HCT116 (cell line): Measurements from ENCODE around the gene TNFRSF17. TPM values are rescaled to one million over a fixed set of nuclear protein-coding genes. Genes with fewer than 3 reads are reported as not detected.

ENCODE experiments used
- ATAC-seq: fragments of 200-7000 bp; cut with Tn5 transposase; 2 replicates; pipeline ENCODE4 v1.9.1; 2020; ENCODE audit warnings: mild to moderate bottlenecking, moderate library complexity
- BruUV-seq: library from RNA; stranded (reverse); fragments of 400-500 nt; replicated peaks from 2 replicates; lab custom pipeline; 2021; lab: Mats Ljungman, UMichigan
- CTCF ChIA-PET: fragments of 300-600 bp; sonication (Branson Sonifier 250); formaldehyde crosslinking; loops from one replicate; lab custom pipeline; 2021; ENCODE audit warnings: antibody characterized with exemption; lab: Charles Lee
- POLR2A ChIA-PET: fragments of 300-600, 350-600 bp; sonication (Branson Sonifier 250); formaldehyde crosslinking; loops from one replicate; lab custom pipeline; 2021; ENCODE audit warnings: antibody characterized with exemption; lab: Charles Lee
- RAD21 ChIA-PET, 2 experiments: fragments of 300-600 bp; sonication (Branson Sonifier 250); formaldehyde crosslinking; loops; one replicate each; lab custom pipeline; 2023; ENCODE audit warnings: low total read pairs in 2 of 2; ENCODE audit not compliant: uncharacterized antibody in 2 of 2, unreplicated experiment in 2 of 2, low non-redundant PET in 1 of 2; lab: Charles Lee
- DNase-seq: peaks from one replicate; pipeline ENCODE4 v3.0.0-alpha.2; 2010; ENCODE audit warnings: low read depth, low spot score
- H2AFZ ChIP-seq: fragments of 200-600 bp; shearing (Covaris generic), sonication (generic); 2 replicates; pipeline ENCODE4 v1.6.1; 2017; ENCODE audit warnings: low read depth, mixed run types, mixed read lengths, antibody characterized with exemption, low read length; ENCODE audit not compliant: poor library complexity, severe bottlenecking
- H3K27ac ChIP-seq: 2 replicates; pipeline ENCODE4 v1.5.1; 2012; ENCODE audit warnings: low read depth, low read length
- H3K27me3 ChIP-seq: fragments of 200-600 bp; sonication (generic); 2 replicates; pipeline ENCODE4 v1.6.1; 2016; ENCODE audit warnings: mixed run types, low read length, mixed read lengths; ENCODE audit not compliant: insufficient read depth
- H3K36me3 ChIP-seq, 2 experiments: fragments of 200-500 bp in 1 of 2; fragments of 200-600 bp in 1 of 2; sonication (Bioruptor generic) in 1 of 2; sonication (generic) in 1 of 2; 2 replicates each; pipeline versions ENCODE4 v1.5.1 to v1.6.1; 2014 to 2016; ENCODE audit warnings: low read length in 2 of 2, inconsistent platforms in 1 of 2, mixed read lengths in 1 of 2, mixed run types in 1 of 2; ENCODE audit not compliant: insufficient read depth in 2 of 2, control insufficient read depth in 1 of 2
- H3K4me1 ChIP-seq, 2 experiments: fragments of 200-600 bp in 1 of 2; sonication (generic) in 1 of 2; 2 replicates each; pipeline versions ENCODE4 v1.5.1 to v1.6.1; 2012 to 2017; ENCODE audit warnings: low read length in 2 of 2, inconsistent platforms in 1 of 2, mild to moderate bottlenecking in 1 of 2, mixed read lengths in 1 of 2, mixed run types in 1 of 2, moderate library complexity in 1 of 2; ENCODE audit not compliant: insufficient read depth in 2 of 2, control insufficient read depth in 1 of 2
- H3K4me2 ChIP-seq: fragments of 200-600 bp; sonication (generic); 2 replicates; pipeline ENCODE4 v1.6.1; 2017; ENCODE audit warnings: mixed run types, low read length, mixed read lengths
- H3K4me3 ChIP-seq, 2 experiments: fragments of 200-600 bp in 1 of 2; sonication (generic) in 1 of 2; replicated peaks in 1 of 2; 2 replicates each; pipeline ENCODE4 v1.5.1; 2011 to 2016; ENCODE audit warnings: low read length in 2 of 2, control low read depth in 1 of 2, low read depth in 1 of 2, mild to moderate bottlenecking in 1 of 2, mixed read lengths in 1 of 2, mixed run types in 1 of 2
- H3K79me2 ChIP-seq: fragments of 200-600 bp; sonication (generic); 2 replicates; pipeline ENCODE4 v1.6.1; 2017; ENCODE audit warnings: mild to moderate bottlenecking, mixed run types, low read length, moderate library complexity, mixed read lengths; ENCODE audit not compliant: insufficient read depth
- H3K9ac ChIP-seq: fragments of 200-600 bp; sonication (generic); 2 replicates; pipeline ENCODE4 v1.6.1; 2016; ENCODE audit warnings: low read length, mixed read lengths
- H3K9me2 ChIP-seq: fragments of 200-600 bp; sonication (generic), shearing (Covaris generic); 2 replicates; pipeline ENCODE4 v1.6.1; 2017; ENCODE audit warnings: mixed run types, mild to moderate bottlenecking, moderate library complexity; ENCODE audit not compliant: insufficient read depth
- H3K9me3 ChIP-seq, 2 experiments: fragments of 200-500 bp in 1 of 2; fragments of 200-600 bp in 1 of 2; sonication (Bioruptor generic) in 1 of 2; sonication (generic) in 1 of 2; 2 replicates each; pipeline ENCODE4 v1.6.1; 2014 to 2017; ENCODE audit warnings: low read length in 2 of 2, mixed read lengths in 2 of 2, inconsistent platforms in 1 of 2, low read depth in 1 of 2, mild to moderate bottlenecking in 1 of 2, mixed run types in 1 of 2, moderate library complexity in 1 of 2; ENCODE audit not compliant: control insufficient read depth in 1 of 2, insufficient read depth in 1 of 2
- H4K20me1 ChIP-seq: fragments of 200-600 bp; sonication (generic), shearing (Covaris generic); 2 replicates; pipeline ENCODE4 v1.6.1; 2017; ENCODE audit warnings: mixed run types, mild to moderate bottlenecking, moderate library complexity; ENCODE audit not compliant: insufficient read depth
- EZH2 ChIP-seq: fragments of 200-600 bp; sonication (generic); IDR thresholded peaks from 2 replicates; pipeline ENCODE4 v1.6.1; 2017; ENCODE audit warnings: antibody characterized with exemption, mixed run types
- EZH2phosphoT487 ChIP-seq: fragments of 200-600 bp; IDR thresholded peaks from 2 replicates; pipeline ENCODE4 v1.6.1; 2018; ENCODE audit warnings: antibody characterized with exemption, borderline replicate concordance
- FOSL1 ChIP-seq: IDR thresholded peaks from 2 replicates; pipeline ENCODE4 v1.6.1; 2012; ENCODE audit warnings: low read depth
- JUND ChIP-seq: IDR thresholded peaks from 2 replicates; pipeline ENCODE4 v1.6.1; 2012
- POLR2A ChIP-seq: IDR thresholded peaks from 2 replicates; pipeline ENCODE4 v1.7.0; 2011; ENCODE audit warnings: borderline replicate concordance; ENCODE audit not compliant: insufficient read depth, insufficient read length; ENCODE audit errors: extremely low read depth
- SRF ChIP-seq: IDR thresholded peaks from 2 replicates; pipeline ENCODE4 v1.6.1; 2012; ENCODE audit warnings: low read depth
- intact Hi-C: fragments of 100-400 bp; cut with micrococcal nuclease; formaldehyde crosslinking; loops from 2 replicates; pipeline ENCODE4 v1.10.0; 2022
- total RNA-seq: library from RNA; stranded (reverse); gene quantifications from one replicate; pipeline ENCODE4 v1.2.1, GENCODE V29; 2021; ENCODE audit not compliant: unreplicated experiment
- TF ChIP-seq, protein P1 (sequence below): IDR thresholded peaks from 2 replicates; pipeline ENCODE4 v1.6.1; 2012; ENCODE audit warnings: low read depth
- TF ChIP-seq, protein P2 (sequence below): IDR thresholded peaks from 2 replicates; pipeline ENCODE4 v1.6.1; 2011; ENCODE audit warnings: mild to moderate bottlenecking, low read length, moderate library complexity; ENCODE audit not compliant: insufficient replicate concordance; ENCODE audit errors: extremely low read depth
- TF ChIP-seq, protein P3 (sequence below), 3 experiments: fragments of 200-600 bp in 1 of 3; sonication (generic) in 1 of 3; IDR thresholded peaks in 2 of 3; conservative IDR thresholded peaks in 1 of 3; 2 replicates each; pipeline ENCODE4 v1.5.1; 2012 to 2017; ENCODE audit warnings: low read depth in 2 of 3, low read length in 2 of 3, antibody characterized with exemption in 1 of 3, borderline replicate concordance in 1 of 3, control low read depth in 1 of 3, mild to moderate bottlenecking in 1 of 3, mixed read lengths in 1 of 3, mixed run types in 1 of 3, moderate library complexity in 1 of 3; ENCODE audit not compliant: insufficient read depth in 1 of 3
- TF ChIP-seq, protein P4 (sequence below): IDR thresholded peaks from 2 replicates; pipeline ENCODE4 v1.6.1; 2012

TNFRSF17 gene
- total RNA-seq, 1 experiment from 2014 or later = not detected

DNA sequence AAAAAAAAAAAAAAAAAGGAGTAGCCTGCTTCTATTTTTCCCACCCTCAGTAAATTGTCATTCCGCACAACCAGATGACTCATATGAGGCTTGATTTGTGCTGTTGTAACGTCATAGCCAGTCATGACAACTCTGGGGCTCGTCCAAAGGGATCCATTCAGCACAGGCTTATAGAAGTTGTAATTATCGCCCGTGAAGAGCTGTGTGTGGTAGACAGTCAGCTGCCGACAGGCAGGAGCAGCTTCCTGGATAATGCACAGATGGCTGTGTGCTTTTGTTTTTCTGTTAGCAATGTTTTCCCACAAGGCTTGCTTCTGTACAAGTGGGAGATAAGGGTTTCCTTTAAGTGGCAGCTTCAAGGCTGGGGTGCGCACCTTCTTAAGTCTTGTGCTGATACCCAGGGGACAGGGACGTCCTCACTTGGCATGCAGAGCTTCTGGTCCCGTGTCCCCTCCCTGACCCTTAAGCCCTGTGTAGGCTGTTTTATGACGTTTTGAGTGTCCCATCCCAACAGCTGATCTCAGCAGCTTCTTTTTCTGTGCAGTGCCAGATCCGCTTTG, 37.5 kb downstream of the TNFRSF17 start:
- ChIA-PET CTCF (no interaction called here), POLR2A (no interaction called here), RAD21 (no interaction called here)
- no peak overlapping the region for H3K4me3 ChIP-seq
- no peak overlapping the region for H3K9ac ChIP-seq
- H2AFZ ChIP-seq = no peak overlapping the region
- no peak overlapping the region for H3K27ac ChIP-seq
- no peak for ATAC-seq
- intact Hi-C loops = no loop called here
- no peaks in the 10 kb centered on the region for H3K4me1 ChIP-seq
- no peak for DNase-seq
- TF ChIP-seq, protein P1, sequence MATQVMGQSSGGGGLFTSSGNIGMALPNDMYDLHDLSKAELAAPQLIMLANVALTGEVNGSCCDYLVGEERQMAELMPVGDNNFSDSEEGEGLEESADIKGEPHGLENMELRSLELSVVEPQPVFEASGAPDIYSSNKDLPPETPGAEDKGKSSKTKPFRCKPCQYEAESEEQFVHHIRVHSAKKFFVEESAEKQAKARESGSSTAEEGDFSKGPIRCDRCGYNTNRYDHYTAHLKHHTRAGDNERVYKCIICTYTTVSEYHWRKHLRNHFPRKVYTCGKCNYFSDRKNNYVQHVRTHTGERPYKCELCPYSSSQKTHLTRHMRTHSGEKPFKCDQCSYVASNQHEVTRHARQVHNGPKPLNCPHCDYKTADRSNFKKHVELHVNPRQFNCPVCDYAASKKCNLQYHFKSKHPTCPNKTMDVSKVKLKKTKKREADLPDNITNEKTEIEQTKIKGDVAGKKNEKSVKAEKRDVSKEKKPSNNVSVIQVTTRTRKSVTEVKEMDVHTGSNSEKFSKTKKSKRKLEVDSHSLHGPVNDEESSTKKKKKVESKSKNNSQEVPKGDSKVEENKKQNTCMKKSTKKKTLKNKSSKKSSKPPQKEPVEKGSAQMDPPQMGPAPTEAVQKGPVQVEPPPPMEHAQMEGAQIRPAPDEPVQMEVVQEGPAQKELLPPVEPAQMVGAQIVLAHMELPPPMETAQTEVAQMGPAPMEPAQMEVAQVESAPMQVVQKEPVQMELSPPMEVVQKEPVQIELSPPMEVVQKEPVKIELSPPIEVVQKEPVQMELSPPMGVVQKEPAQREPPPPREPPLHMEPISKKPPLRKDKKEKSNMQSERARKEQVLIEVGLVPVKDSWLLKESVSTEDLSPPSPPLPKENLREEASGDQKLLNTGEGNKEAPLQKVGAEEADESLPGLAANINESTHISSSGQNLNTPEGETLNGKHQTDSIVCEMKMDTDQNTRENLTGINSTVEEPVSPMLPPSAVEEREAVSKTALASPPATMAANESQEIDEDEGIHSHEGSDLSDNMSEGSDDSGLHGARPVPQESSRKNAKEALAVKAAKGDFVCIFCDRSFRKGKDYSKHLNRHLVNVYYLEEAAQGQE = no peak
- TF ChIP-seq, protein P2, sequence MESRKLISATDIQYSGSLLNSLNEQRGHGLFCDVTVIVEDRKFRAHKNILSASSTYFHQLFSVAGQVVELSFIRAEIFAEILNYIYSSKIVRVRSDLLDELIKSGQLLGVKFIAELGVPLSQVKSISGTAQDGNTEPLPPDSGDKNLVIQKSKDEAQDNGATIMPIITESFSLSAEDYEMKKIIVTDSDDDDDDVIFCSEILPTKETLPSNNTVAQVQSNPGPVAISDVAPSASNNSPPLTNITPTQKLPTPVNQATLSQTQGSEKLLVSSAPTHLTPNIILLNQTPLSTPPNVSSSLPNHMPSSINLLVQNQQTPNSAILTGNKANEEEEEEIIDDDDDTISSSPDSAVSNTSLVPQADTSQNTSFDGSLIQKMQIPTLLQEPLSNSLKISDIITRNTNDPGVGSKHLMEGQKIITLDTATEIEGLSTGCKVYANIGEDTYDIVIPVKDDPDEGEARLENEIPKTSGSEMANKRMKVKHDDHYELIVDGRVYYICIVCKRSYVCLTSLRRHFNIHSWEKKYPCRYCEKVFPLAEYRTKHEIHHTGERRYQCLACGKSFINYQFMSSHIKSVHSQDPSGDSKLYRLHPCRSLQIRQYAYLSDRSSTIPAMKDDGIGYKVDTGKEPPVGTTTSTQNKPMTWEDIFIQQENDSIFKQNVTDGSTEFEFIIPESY = no peak
- TF ChIP-seq EZH2phosphoT487 (no peak), JUND (no peak), EZH2 (no peak), SRF (no peak), POLR2A (no peak), FOSL1 (no peak)
- TF ChIP-seq, protein P3, sequence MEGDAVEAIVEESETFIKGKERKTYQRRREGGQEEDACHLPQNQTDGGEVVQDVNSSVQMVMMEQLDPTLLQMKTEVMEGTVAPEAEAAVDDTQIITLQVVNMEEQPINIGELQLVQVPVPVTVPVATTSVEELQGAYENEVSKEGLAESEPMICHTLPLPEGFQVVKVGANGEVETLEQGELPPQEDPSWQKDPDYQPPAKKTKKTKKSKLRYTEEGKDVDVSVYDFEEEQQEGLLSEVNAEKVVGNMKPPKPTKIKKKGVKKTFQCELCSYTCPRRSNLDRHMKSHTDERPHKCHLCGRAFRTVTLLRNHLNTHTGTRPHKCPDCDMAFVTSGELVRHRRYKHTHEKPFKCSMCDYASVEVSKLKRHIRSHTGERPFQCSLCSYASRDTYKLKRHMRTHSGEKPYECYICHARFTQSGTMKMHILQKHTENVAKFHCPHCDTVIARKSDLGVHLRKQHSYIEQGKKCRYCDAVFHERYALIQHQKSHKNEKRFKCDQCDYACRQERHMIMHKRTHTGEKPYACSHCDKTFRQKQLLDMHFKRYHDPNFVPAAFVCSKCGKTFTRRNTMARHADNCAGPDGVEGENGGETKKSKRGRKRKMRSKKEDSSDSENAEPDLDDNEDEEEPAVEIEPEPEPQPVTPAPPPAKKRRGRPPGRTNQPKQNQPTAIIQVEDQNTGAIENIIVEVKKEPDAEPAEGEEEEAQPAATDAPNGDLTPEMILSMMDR (IDR thresholded peaks at IDR 0.05 in 2 of 3, conservative IDR thresholded peaks at IDR 0.05 in 1 of 3; ENCODE audit: borderline replicate concordance in 1 of 3, insufficient read depth in 1 of 3, low read depth in 2 of 3, low read length in 2 of 3) = no peak
- TF ChIP-seq, protein P4, sequence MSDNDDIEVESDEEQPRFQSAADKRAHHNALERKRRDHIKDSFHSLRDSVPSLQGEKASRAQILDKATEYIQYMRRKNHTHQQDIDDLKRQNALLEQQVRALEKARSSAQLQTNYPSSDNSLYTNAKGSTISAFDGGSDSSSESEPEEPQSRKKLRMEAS = no peak
- BruUV-seq = no TSS peak
- no peaks in the 10 kb centered on the region for H3K79me2 ChIP-seq
- H3K4me2 ChIP-seq = no peak overlapping the region
- no peaks in the 10 kb centered on the region for H3K36me3 ChIP-seq
- H3K9me2 ChIP-seq = no peaks in the 10 kb centered on the region
- H3K9me3 ChIP-seq = no peaks in the 10 kb centered on the region
- no peaks in the 10 kb centered on the region for H4K20me1 ChIP-seq
- H3K27me3 ChIP-seq = no peaks in the 10 kb centered on the region
